SK-N-MC (cell line): ENCODE data around the gene AKT3.

Experiments used
- DNase-seq: peaks from one replicate; pipeline ENCODE4 v3.0.0-alpha.2; 2011; ENCODE audit warnings: low read depth, low spot score
- H3K27ac ChIP-seq: fragments of 200-600 bp; sonication (generic); 2 replicates; pipeline ENCODE4 v1.5.1; 2016; ENCODE audit warnings: mixed run types
- H3K36me3 ChIP-seq: fragments of 200-600 bp; sonication (generic); 2 replicates; pipeline ENCODE4 v1.6.1; 2017; ENCODE audit warnings: antibody characterized with exemption, low read length, mixed read lengths; ENCODE audit not compliant: insufficient read depth
- H3K4me3 ChIP-seq: fragments of 200-600 bp; sonication (generic); 2 replicates; pipeline ENCODE4 v1.5.1; 2016
- H3K9ac ChIP-seq: fragments of 200-600 bp; sonication (generic); 2 replicates; pipeline ENCODE4 v1.8.0; 2017; ENCODE audit warnings: mixed run types, mixed read lengths; ENCODE audit not compliant: insufficient read length
- H3K9me3 ChIP-seq: fragments of 200-600 bp; sonication (generic); 2 replicates; pipeline ENCODE4 v1.6.1; 2017; ENCODE audit warnings: low read depth, mild to moderate bottlenecking, antibody characterized with exemption, low read length, moderate library complexity, mixed read lengths
- EZH2 ChIP-seq: fragments of 200-600 bp; sonication (generic); IDR thresholded peaks from one replicate; pipeline ENCODE4 v1.6.1; 2017; ENCODE audit warnings: antibody characterized with exemption
- FOXP2 ChIP-seq: optimal IDR thresholded peaks from 2 replicates; pipeline ENCODE3; 2011; ENCODE audit warnings: mild to moderate bottlenecking, moderate library complexity; ENCODE audit not compliant: insufficient read depth; ENCODE audit errors: extremely low read length, control extremely low read depth
- POLR2AphosphoS5 ChIP-seq: IDR thresholded peaks from 2 replicates; pipeline ENCODE4 v1.6.1; 2012; ENCODE audit warnings: mild to moderate bottlenecking, low read depth, low read length, borderline replicate concordance

The AKT3 gene

DNA sequence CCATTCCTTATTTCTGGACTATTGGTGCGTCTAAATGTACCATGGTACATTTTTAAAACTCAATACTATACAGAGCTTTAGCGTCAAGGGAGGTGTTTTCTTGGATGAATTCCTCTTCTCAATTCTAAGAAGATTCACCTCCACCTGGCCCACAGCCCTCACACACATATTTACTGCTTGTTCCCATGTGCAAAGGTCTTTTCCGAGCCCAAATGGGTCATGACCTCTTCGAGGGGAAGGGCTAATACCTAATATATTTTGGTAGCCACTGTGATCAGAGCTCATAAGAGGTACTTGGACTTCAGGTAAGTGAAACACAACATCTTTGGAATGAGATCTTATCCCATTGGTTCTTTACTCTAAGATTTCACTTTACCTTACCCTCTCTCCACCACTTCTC is 388.3 kb downstream of the AKT3 start:
- H3K9ac ChIP-seq, result no peak overlapping the region
- TF ChIP-seq EZH2 (no peak), POLR2AphosphoS5 (no peak), FOXP2 (no peak)
- no peaks in the 10 kb centered on the region for H3K36me3 ChIP-seq
- no peak overlapping the region for H3K4me3 ChIP-seq
- no peak for DNase-seq
- H3K27ac ChIP-seq, result no peak overlapping the region
- H3K9me3 ChIP-seq, result no peaks in the 10 kb centered on the region

DNA sequence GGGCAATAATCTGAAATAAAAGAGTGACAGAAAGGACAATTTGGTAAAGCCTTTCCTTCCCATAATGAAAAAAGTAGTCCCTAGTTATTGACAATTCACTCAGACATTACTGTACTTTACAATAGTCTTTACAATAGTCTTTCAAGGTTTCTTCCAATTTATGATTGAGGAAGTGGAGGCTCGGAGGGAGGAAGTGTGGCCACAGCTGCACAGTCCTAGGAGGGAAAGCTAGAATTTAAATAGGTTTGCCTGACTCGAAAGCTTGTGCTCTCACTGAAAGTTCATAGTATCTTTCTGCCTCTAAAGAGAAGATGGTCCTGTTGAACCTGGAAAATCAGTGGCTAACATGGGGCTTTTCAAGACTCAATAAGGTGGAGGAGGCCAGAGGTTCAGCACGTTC is 391.0 kb downstream of the AKT3 start:
- TF ChIP-seq FOXP2, result no peak
- TF ChIP-seq POLR2AphosphoS5, result no peak
- no peak for TF ChIP-seq EZH2
- Histone ChIP-seq H3K36me3 (no peaks in the 10 kb centered on the region), H3K9ac (no peak overlapping the region), H3K27ac (no peak overlapping the region), H3K9me3 (no peaks in the 10 kb centered on the region), H3K4me3 (no peak overlapping the region)
- DNase-seq, result no peak

DNA sequence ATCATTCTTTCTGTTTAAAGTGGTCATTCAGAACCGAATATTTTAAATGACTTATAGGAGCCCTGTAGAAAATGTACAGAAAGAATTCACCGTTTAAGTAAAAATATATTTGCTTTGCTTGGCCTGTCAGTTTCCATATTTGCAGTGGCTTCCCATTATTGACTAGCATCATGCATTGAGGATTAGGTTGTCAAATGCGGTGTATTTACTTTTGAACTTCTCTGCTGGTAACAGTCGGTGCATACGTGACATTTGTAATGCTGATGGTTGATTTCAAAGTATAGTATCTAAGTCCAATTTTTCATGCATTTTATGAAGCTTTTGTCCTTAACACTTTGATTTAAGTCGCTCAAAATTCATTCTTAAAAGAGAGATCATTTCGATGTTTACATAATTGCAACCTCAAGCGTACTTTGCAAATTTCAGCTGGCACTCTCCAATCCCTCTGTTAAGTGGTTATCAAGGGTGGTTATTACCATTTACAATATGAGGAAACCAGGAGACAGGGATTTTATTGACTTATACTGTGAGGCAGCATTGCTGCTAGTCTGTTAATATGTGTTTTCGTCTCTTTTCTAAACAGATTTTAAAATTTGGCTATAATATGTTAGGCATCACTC is 392.6 kb downstream of the AKT3 start:
- DNase-seq, result no peak
- Histone ChIP-seq H3K4me3 (no peak overlapping the region), H3K9ac (no peak overlapping the region), H3K36me3 (no peaks in the 10 kb centered on the region), H3K27ac (no peak overlapping the region), H3K9me3 (no peaks in the 10 kb centered on the region)
- no peak for TF ChIP-seq POLR2AphosphoS5
- TF ChIP-seq EZH2, result no peak
- no peak for TF ChIP-seq FOXP2

DNA sequence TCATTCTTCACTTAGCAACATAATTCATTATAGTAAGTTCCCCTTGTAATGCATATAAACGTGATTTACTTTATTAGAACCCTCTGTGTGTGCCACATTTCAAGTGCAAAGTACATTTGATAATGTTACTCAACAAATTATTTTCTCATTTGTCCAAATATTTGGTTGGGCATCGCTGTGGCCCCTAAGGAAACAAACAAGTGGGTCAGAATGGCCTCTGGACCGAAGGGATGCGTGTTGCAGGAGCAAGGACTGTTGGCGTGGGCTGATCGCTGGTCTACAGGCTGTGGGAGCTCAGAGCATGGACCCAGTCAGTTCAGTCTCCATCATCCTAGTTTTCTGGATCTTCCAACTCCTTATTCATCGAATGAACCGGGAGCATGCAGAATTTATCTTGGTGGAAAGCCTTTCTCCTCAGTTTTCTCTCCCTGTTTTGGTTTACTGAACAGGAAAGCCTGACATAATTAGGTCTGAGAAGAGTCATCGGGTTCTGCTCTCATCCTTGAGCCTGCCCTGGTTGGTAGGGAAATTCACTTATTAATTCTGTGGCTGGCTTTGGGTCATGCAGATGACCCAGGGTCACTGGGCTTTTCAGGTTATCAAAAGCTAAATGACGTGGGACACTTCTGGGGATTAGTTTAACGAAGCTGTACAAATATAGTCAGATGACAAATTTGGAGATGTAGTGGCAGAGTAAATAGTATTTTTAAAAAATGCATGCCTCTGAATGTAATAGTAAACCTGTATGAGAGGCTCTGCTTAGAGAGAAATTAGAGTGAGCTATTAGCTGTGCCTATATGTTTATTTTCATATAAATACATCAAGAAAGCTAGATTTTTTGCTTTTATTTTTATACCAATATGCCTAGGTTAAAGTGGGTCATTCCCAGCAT is 394.0 kb downstream of the AKT3 start:
- no peak overlapping the region for H3K9ac ChIP-seq
- H3K4me3 ChIP-seq, result no peak overlapping the region
- H3K9me3 ChIP-seq, result no peaks in the 10 kb centered on the region
- no peak for DNase-seq
- no peaks in the 10 kb centered on the region for H3K36me3 ChIP-seq
- TF ChIP-seq POLR2AphosphoS5 (no peak), EZH2 (no peak), FOXP2 (no peak)
- no peak overlapping the region for H3K27ac ChIP-seq

DNA sequence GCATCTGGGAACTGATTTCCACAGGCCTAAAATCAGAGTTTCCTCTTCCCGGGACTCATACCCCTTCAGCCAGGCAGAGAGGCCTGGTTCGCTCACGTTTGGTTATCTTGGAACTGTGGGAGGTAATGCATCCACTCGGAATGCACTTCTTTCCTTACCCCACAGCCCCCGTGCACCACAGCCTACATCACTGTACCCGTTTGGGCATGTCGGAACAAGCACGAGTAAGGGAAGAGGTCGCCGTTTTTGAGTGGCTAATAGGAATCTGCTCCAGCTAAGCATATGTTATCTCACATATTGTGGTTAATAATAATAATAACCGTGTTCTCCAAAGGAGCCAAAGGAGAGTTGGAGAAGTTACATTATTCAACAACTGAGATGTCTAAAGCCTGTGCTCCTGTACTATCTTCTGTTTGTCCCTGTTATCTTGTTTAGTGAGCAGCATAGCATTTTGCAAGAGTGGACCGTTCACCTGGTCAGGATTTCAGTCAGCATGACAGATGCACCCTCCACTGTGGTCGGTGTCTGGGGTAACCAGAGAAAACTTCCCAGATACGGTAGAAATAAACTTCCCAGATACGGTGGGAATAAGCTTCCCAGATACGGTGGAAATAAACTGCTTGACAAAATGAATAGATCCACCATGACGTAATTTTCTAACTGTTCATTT is 395.6 kb downstream of the AKT3 start:
- Histone ChIP-seq H3K4me3 (no peak overlapping the region), H3K27ac (no peak overlapping the region), H3K36me3 (no peaks in the 10 kb centered on the region), H3K9ac (no peak overlapping the region), H3K9me3 (no peaks in the 10 kb centered on the region)
- no peak for TF ChIP-seq POLR2AphosphoS5
- TF ChIP-seq FOXP2, result no peak
- TF ChIP-seq EZH2, result no peak
- DNase-seq, result no peak

DNA sequence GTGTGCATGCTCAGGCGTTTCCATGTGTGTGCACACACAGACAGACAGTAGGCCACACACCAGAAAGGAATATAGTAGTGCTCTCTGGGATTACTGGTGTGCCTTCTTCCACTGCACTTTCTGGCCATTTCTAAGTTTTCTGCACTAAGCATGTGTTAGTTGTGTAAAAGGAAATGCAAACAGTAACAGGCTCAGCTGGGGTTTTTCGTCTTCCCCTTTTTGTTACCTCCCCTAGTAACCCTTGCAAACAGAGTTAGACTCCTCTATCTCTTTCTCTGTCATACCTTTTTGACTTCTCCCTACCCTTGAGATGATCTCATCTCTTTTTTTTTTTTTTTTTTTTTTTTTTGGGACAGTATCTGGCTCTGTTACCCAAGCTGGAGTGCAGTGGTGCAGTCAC is 398.0 kb downstream of the AKT3 start:
- TF ChIP-seq EZH2 (no peak), POLR2AphosphoS5 (no peak), FOXP2 (no peak)
- DNase-seq, result no peak
- H3K36me3 ChIP-seq, result no peaks in the 10 kb centered on the region
- no peak overlapping the region for H3K9ac ChIP-seq
- H3K27ac ChIP-seq, result no peak overlapping the region
- no peak overlapping the region for H3K4me3 ChIP-seq
- no peaks in the 10 kb centered on the region for H3K9me3 ChIP-seq

DNA sequence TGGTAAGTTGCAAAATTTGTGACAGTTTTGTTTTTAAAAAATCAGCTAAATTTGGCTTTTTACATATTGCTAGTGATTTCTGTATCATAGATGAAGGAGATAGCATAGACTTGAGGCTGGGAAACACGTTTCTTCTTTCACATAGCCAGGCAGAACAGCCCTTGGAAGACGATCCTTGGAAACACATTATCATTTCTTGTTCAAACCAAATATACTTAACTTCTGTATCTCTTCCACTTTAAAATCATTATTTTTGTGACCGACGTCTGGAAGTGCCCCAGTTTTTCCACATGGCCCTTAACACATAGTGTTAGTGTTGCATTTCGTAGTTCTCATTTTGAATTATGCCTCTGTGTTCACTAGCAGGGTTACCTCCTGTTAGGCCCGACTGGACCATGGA is 400.7 kb downstream of the AKT3 start:
- Histone ChIP-seq H3K9me3 (no peaks in the 10 kb centered on the region), H3K36me3 (no peaks in the 10 kb centered on the region), H3K27ac (no peak overlapping the region), H3K4me3 (no peak overlapping the region), H3K9ac (no peak overlapping the region)
- TF ChIP-seq FOXP2 (no peak), POLR2AphosphoS5 (no peak), EZH2 (no peak)
- DNase-seq, result no peak

DNA sequence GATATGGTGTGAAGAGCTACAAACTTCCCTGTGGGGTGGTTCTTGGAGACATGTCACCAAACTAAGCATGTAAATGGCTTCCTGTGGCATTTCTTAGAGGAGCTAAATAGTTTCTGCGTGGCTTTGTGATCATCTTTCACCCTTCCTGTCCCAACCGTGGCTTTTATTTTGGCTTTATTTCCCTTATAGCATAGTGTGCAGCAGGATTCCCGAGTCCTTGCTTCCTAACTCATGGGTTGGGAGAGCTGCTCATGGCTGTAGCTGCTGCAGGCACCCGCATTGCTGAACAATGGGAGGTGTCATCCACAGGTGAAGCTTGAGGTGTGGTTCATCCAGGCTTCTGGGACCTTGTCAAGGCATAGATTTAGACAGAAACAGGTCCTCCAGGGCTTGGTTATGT is 402.2 kb downstream of the AKT3 start:
- Histone ChIP-seq H3K36me3 (no peaks in the 10 kb centered on the region), H3K4me3 (no peak overlapping the region), H3K9me3 (no peaks in the 10 kb centered on the region), H3K27ac (no peak overlapping the region), H3K9ac (no peak overlapping the region)
- no peak for DNase-seq
- TF ChIP-seq POLR2AphosphoS5 (no peak), FOXP2 (no peak), EZH2 (no peak)
